Activated T-cell treated with anti-CD3 and anti-CD28 coated beads for 24 hours (primary cell): ENCODE results near the gene MED13L.
"Not testable (repeated sequence)": the region's sequence is repeated elsewhere in the genome, so short reads cannot be mapped to it uniquely, and the experiment has no call there.

ENCODE experiments used
- DNase-seq: peaks from one replicate; pipeline ENCODE4 v3.0.0-alpha.2; 2020; ENCODE audit warnings: low read depth

Gene MED13L

GRCh38 chr12:116053479-116054200 is 223.9 kb downstream of the MED13L start:
- no peak for DNase-seq

- no peak for DNase-seq
Observed at GRCh38 chr12:116050275-116050674, 227.2 kb downstream of the MED13L start.

- DNase-seq, result no peak
Observed at GRCh38 chr12:116048879-116049278, 228.6 kb downstream of the MED13L start.

- DNase-seq, result no peak
Observed at GRCh38 chr12:116046039-116046438, 231.5 kb downstream of the MED13L start.

GRCh38 chr12:116045150-116045549 is 232.3 kb downstream of the MED13L start:
- no peak for DNase-seq

GRCh38 chr12:116043659-116044535 is 233.6 kb downstream of the MED13L start:
- no peak for DNase-seq

- DNase-seq, result no peak
Observed at GRCh38 chr12:116040402-116040801, 237.1 kb downstream of the MED13L start.

GRCh38 chr12:116039081-116039480 is 238.4 kb downstream of the MED13L start:
- DNase-seq, result no peak

- DNase-seq, result no peak
Observed at GRCh38 chr12:116037941-116038837, 239.3 kb downstream of the MED13L start.

- no peak for DNase-seq
Observed at GRCh38 chr12:116033765-116034164, 243.7 kb downstream of the MED13L start.

GRCh38 chr12:116031624-116032023 is 245.9 kb downstream of the MED13L start:
- DNase-seq, result not testable (repeated sequence)

- DNase-seq, result no peak
Observed at GRCh38 chr12:116028619-116029018, 248.9 kb downstream of the MED13L start.

- no peak for DNase-seq
Observed at GRCh38 chr12:116027551-116027821, 250.0 kb downstream of the MED13L start.

GRCh38 chr12:116026768-116027550 is 250.5 kb downstream of the MED13L start:
- no peak for DNase-seq

- no peak for DNase-seq
Observed at GRCh38 chr12:116026346-116026745, 251.1 kb downstream of the MED13L start.

GRCh38 chr12:116024769-116025168 is 252.7 kb downstream of the MED13L start:
- DNase-seq, result no peak

- DNase-seq, result no peak
Observed at GRCh38 chr12:116019415-116019814, 258.1 kb downstream of the MED13L start.

- DNase-seq, result no peak
Observed at GRCh38 chr12:116018282-116018681, 259.2 kb downstream of the MED13L start.

GRCh38 chr12:116015525-116015924 is 262.0 kb downstream of the MED13L start:
- DNase-seq, result no peak

- DNase-seq, result no peak
Observed at GRCh38 chr12:116012757-116013156, 264.7 kb downstream of the MED13L start.

- no peak for DNase-seq
Observed at GRCh38 chr12:116011217-116011616, 266.3 kb downstream of the MED13L start.

- no peak for DNase-seq
Observed at GRCh38 chr12:116010467-116010866, 267.0 kb downstream of the MED13L start.
